SK-N-SH (cell line): ENCODE results near the gene MYO1B. TPM values are rescaled to one million over a fixed set of nuclear protein-coding genes. Genes with fewer than 3 reads are reported as not detected.

Experiments
- CTCF ChIA-PET: fragments of 300-600, 350-600 bp; formaldehyde crosslinking; extraction: SDS; loops from one replicate; lab custom pipeline; 2021; lab: Yijun Ruan, JAX
- POLR2A ChIA-PET: fragments of 350-600 bp; sonication (Branson Sonifier 250); formaldehyde crosslinking; extraction: SDS; loops from one replicate; lab custom pipeline; 2020; ENCODE audit warnings: antibody characterized with exemption, inconsistent platforms; lab: Yijun Ruan, JAX
- DNase-seq: peaks from one replicate; pipeline ENCODE4 v3.0.0; 2012
- H2AFZ ChIP-seq: fragments of 200-600 bp; sonication (generic); 2 replicates; pipeline ENCODE4 v1.8.1; 2016; ENCODE audit warnings: antibody characterized with exemption, mild to moderate bottlenecking, low read depth
- H3F3A ChIP-seq: fragments of 200-600 bp; sonication (generic); replicated peaks from 2 replicates; pipeline ENCODE3; 2016; ENCODE audit warnings: antibody characterized with exemption, mild to moderate bottlenecking; ENCODE audit not compliant: insufficient read depth
- H3K27ac ChIP-seq, 2 experiments: fragments of 200-500 bp in 1 of 2; fragments of 200-600 bp in 1 of 2; sonication (Bioruptor generic) in 1 of 2; sonication (generic), shearing (Covaris generic) in 1 of 2; 2 replicates each; pipeline versions ENCODE4 v1.5.1 to v1.6.1; 2014 to 2016; ENCODE audit warnings: low read depth in 2 of 2, inconsistent platforms in 1 of 2, low read length in 1 of 2, mild to moderate bottlenecking in 1 of 2, mixed read lengths in 1 of 2
- H3K27me3 ChIP-seq: fragments of 200-600 bp; sonication (generic), shearing (Covaris generic); 2 replicates; pipeline ENCODE4 v1.6.1; 2016; ENCODE audit warnings: mixed run types; ENCODE audit not compliant: insufficient read depth
- H3K36me3 ChIP-seq, 2 experiments: fragments of 200-500 bp in 1 of 2; fragments of 200-600 bp in 1 of 2; sonication (Bioruptor generic) in 1 of 2; sonication (generic) in 1 of 2; replicated peaks in 1 of 2; 2 replicates each; pipeline versions ENCODE3 to v1.5.1; 2014 to 2016; ENCODE audit warnings: low read length in 1 of 2, mild to moderate bottlenecking in 1 of 2; ENCODE audit not compliant: insufficient read depth in 2 of 2, control insufficient read depth in 1 of 2
- H3K4me1 ChIP-seq, 2 experiments: fragments of 200-500 bp in 1 of 2; fragments of 200-600 bp in 1 of 2; sonication (Bioruptor generic) in 1 of 2; sonication (generic), shearing (Covaris generic) in 1 of 2; 2 replicates each; pipeline versions ENCODE4 v1.5.1 to v1.6.1; 2014 to 2016; ENCODE audit warnings: low read depth in 1 of 2, low read length in 1 of 2, mixed run types in 1 of 2; ENCODE audit not compliant: insufficient read depth in 2 of 2, control insufficient read depth in 1 of 2
- H3K4me2 ChIP-seq: fragments of 200-600 bp; sonication (generic), shearing (Covaris generic); 2 replicates; pipeline ENCODE4 v1.6.1; 2017; ENCODE audit warnings: mixed run types
- H3K4me3 ChIP-seq, 2 experiments: fragments of 200-500 bp in 1 of 2; fragments of 200-600 bp in 1 of 2; sonication (Bioruptor generic) in 1 of 2; sonication (generic), shearing (Covaris generic) in 1 of 2; 2 replicates each; pipeline versions ENCODE4 v1.5.1 to v1.8.1; 2014 to 2016; ENCODE audit warnings: low read depth in 2 of 2, inconsistent platforms in 1 of 2, low read length in 1 of 2, mild to moderate bottlenecking in 1 of 2, mixed read lengths in 1 of 2, moderate library complexity in 1 of 2
- H3K79me2 ChIP-seq: fragments of 200-600 bp; sonication (generic); 2 replicates; pipeline ENCODE4 v1.8.1; 2017; ENCODE audit warnings: mild to moderate bottlenecking; ENCODE audit not compliant: insufficient read depth
- H3K9ac ChIP-seq: fragments of 200-600 bp; sonication (generic); 2 replicates; pipeline ENCODE4 v1.6.1; 2017; ENCODE audit warnings: mixed run types
- H3K9me2 ChIP-seq: fragments of 200-600 bp; sonication (generic); 2 replicates; pipeline ENCODE4 v1.6.1; 2017; ENCODE audit warnings: mixed run types
- H3K9me3 ChIP-seq: fragments of 200-600 bp; sonication (generic); 2 replicates; pipeline ENCODE4 v1.6.1; 2017; ENCODE audit warnings: mixed run types, mild to moderate bottlenecking, moderate library complexity
- H4K20me1 ChIP-seq: fragments of 200-600 bp; sonication (generic); 2 replicates; pipeline ENCODE4 v1.6.1; 2017; ENCODE audit warnings: mild to moderate bottlenecking, mixed run types; ENCODE audit not compliant: insufficient read depth
- EP300 ChIP-seq, 2 experiments: IDR thresholded peaks; 2 replicates each; pipeline versions ENCODE4 v1.4.0 to v1.6.1; 2012; ENCODE audit warnings: borderline replicate concordance in 1 of 2, low read depth in 1 of 2, low read length in 1 of 2
- FOSL2 ChIP-seq: IDR thresholded peaks from 2 replicates; pipeline ENCODE4 v1.4.0; 2012; ENCODE audit warnings: low read depth, mild to moderate bottlenecking, moderate library complexity, borderline replicate concordance
- FOXJ3 ChIP-seq: sonication (generic); formaldehyde crosslinking; IDR thresholded peaks from 2 replicates; pipeline ENCODE4 v1.5.1; 2020; ENCODE audit warnings: mild to moderate bottlenecking, missing genetic modification reagents
- GABPA ChIP-seq: IDR thresholded peaks from 2 replicates; pipeline ENCODE4 v1.4.0; 2012; ENCODE audit warnings: low read depth, mild to moderate bottlenecking
- GATA2 ChIP-seq: sonication (generic); formaldehyde crosslinking; IDR thresholded peaks from 2 replicates; pipeline ENCODE4 v1.5.0; 2020; ENCODE audit warnings: mild to moderate bottlenecking, missing genetic modification reagents
- JUND ChIP-seq: IDR thresholded peaks from 2 replicates; pipeline ENCODE4 v1.4.0; 2012
- NRF1 ChIP-seq: IDR thresholded peaks from 2 replicates; pipeline ENCODE4 v1.6.1; 2012; ENCODE audit warnings: low read depth, mild to moderate bottlenecking, low read length
- RAD21 ChIP-seq: IDR thresholded peaks from 2 replicates; pipeline ENCODE4 v1.6.1; 2012; ENCODE audit warnings: mild to moderate bottlenecking, low read length
- RCOR1 ChIP-seq: fragments of 150-350 bp; IDR thresholded peaks from 2 replicates; pipeline ENCODE4 v1.6.1; 2017; ENCODE audit warnings: antibody characterized with exemption, low read length
- RXRA ChIP-seq: IDR thresholded peaks from 2 replicates; pipeline ENCODE4 v1.4.0; 2012; ENCODE audit warnings: low read depth, mild to moderate bottlenecking, borderline replicate concordance
- SIN3A ChIP-seq: IDR thresholded peaks from 2 replicates; pipeline ENCODE4 v1.6.1; 2012; ENCODE audit warnings: low read depth, mild to moderate bottlenecking, low read length, moderate library complexity, borderline replicate concordance
- SMC3 ChIP-seq: IDR thresholded peaks from 2 replicates; pipeline ENCODE4 v1.6.1; 2012; ENCODE audit warnings: low read depth, low read length, improper control_type of control experiment
- TAF1 ChIP-seq: IDR thresholded peaks from 2 replicates; pipeline ENCODE4 v1.6.1; 2012; ENCODE audit warnings: low read depth, mild to moderate bottlenecking, low read length, moderate library complexity, borderline replicate concordance
- TCF12 ChIP-seq: IDR thresholded peaks from 2 replicates; pipeline ENCODE4 v1.4.0; 2012
- YY1 ChIP-seq: IDR thresholded peaks from 2 replicates; pipeline ENCODE4 v1.4.0; 2012; ENCODE audit warnings: low read depth, mild to moderate bottlenecking
- WGBS: methylation state at CpG from one replicate; pipeline ENCODE4 v1.1.6; 2017; ENCODE audit warnings: low lambda C conversion rate; 5-methylcytosine and 5-hydroxymethylcytosine counted together
- polyA plus RNA-seq, 3 experiments: library from polyadenylated mRNA; depleted of rRNA; stranded (reverse); fragments of >200 nt; gene quantifications; 2 replicates each; pipeline ENCODE4 v1.2.3, GENCODE V29; 2012
- TF ChIP-seq, protein P1 (sequence below): fragments of 150-350 bp; IDR thresholded peaks from 2 replicates; pipeline ENCODE4 v1.6.1; 2016; ENCODE audit warnings: mild to moderate bottlenecking, low read depth, low read length
- TF ChIP-seq, protein P2 (sequence below): fragments of 200-600 bp; sonication (generic); IDR thresholded peaks from 2 replicates; pipeline ENCODE4 v1.6.1; 2017; ENCODE audit warnings: antibody characterized with exemption, mild to moderate bottlenecking, moderate library complexity
- TF ChIP-seq, protein P3 (sequence below): IDR thresholded peaks from 2 replicates; pipeline ENCODE4 v1.4.0; 2012; ENCODE audit warnings: low read depth, borderline replicate concordance
- TF ChIP-seq, protein P4 (sequence below): IDR thresholded peaks from 2 replicates; pipeline ENCODE4 v1.6.1; 2012; ENCODE audit warnings: mild to moderate bottlenecking, low read depth, low read length, moderate library complexity

MYO1B gene
- polyA plus RNA-seq, 1 of the 3 experiments (the other 2 are of a cell fraction), result 20.2 TPM

DNA sequence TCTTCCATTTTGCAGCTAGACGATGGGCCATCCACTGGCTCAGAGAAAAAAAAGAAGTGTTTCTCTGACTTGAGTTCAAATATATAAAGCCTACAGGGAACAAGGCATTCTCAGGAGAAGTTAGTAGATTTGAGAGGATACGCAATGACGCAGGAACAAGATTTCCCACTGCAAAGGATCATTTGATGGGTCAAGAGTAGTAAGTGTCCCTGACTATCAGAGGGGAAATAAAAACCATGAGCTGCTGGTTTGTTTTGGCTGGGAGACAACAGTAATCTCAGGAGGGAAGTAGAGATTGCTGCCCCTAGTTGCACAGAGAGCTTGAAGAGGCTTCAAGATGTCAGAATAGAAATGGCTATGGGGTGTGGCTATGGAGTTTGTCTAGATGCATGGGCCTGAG lies 22.3 kb upstream of the MYO1B start:
- WGBS, result 94% methylated on average over 3 of the region's 3 CpGs
- ChIA-PET CTCF (interaction anchor here (1.1 kb wide), 1 partner anchor 316 kb away, joined by 3 read pairs; no protein-coding TSS in a partner anchor), POLR2A (no interaction called here)
- H3K9me2 ChIP-seq, result no peaks in the 10 kb centered on the region
- H3K36me3 ChIP-seq, result no peaks in the 10 kb centered on the region
- no peak overlapping the region for H3K9ac ChIP-seq
- H3K4me1 ChIP-seq, result peaks cover 0 to 6% of the 10 kb centered on the region in 2 experiments; a peak in 3 of 4 replicates
- no peak overlapping the region for H3K27ac ChIP-seq
- H4K20me1 ChIP-seq, result no peaks in the 10 kb centered on the region
- DNase-seq, result no peak
- H3F3A ChIP-seq, result peaks cover 13% of the 10 kb centered on the region
- H2AFZ ChIP-seq, result no peak overlapping the region
- no peak overlapping the region for H3K4me3 ChIP-seq
- H3K4me2 ChIP-seq, result no peak overlapping the region
- H3K27me3 ChIP-seq, result no peaks in the 10 kb centered on the region
- H3K79me2 ChIP-seq, result no peaks in the 10 kb centered on the region
- no peaks in the 10 kb centered on the region for H3K9me3 ChIP-seq
- TF ChIP-seq FOXJ3 (CRISPR knock-in tag) (no peak), GATA2 (no peak), SIN3A (no peak), FOSL2 (no peak), TAF1 (no peak), NRF1 (no peak), RCOR1 (no peak)
- TF ChIP-seq, protein P1, sequence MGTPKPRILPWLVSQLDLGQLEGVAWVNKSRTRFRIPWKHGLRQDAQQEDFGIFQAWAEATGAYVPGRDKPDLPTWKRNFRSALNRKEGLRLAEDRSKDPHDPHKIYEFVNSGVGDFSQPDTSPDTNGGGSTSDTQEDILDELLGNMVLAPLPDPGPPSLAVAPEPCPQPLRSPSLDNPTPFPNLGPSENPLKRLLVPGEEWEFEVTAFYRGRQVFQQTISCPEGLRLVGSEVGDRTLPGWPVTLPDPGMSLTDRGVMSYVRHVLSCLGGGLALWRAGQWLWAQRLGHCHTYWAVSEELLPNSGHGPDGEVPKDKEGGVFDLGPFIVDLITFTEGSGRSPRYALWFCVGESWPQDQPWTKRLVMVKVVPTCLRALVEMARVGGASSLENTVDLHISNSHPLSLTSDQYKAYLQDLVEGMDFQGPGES, result no peak
- TF ChIP-seq, protein P2, sequence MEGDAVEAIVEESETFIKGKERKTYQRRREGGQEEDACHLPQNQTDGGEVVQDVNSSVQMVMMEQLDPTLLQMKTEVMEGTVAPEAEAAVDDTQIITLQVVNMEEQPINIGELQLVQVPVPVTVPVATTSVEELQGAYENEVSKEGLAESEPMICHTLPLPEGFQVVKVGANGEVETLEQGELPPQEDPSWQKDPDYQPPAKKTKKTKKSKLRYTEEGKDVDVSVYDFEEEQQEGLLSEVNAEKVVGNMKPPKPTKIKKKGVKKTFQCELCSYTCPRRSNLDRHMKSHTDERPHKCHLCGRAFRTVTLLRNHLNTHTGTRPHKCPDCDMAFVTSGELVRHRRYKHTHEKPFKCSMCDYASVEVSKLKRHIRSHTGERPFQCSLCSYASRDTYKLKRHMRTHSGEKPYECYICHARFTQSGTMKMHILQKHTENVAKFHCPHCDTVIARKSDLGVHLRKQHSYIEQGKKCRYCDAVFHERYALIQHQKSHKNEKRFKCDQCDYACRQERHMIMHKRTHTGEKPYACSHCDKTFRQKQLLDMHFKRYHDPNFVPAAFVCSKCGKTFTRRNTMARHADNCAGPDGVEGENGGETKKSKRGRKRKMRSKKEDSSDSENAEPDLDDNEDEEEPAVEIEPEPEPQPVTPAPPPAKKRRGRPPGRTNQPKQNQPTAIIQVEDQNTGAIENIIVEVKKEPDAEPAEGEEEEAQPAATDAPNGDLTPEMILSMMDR, result no peak
- TF ChIP-seq, all 33 proteins: peak for 0

DNA sequence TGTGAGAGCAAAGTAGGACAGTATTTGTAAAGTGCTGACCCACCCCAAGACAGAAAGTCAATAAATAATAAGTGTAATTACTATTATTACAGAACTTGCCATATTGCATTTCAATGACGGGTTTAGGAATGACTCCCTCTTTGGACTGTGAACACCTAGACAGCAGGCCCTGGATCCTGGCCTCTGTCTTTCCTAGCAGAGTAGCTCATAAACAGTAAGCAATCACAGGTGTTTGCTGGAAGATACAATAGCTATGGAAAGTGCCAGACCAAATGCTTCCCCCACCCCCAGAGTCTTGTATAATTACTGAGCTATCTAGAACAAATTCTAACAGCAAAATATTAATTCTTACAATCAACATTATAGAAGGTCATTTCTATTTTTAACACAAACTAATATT lies 20.1 kb upstream of the MYO1B start:
- POLR2A ChIA-PET, result no interaction called here
- 88% methylated on average over 1 of the region's 1 CpG for WGBS
- CTCF ChIA-PET, result interaction anchor here (1.1 to 1.6 kb wide), 5 partner anchors 16 to 284 kb away, joined by 3 to 9 read pairs (median 5); partner anchors contain the start of gene MYO1B
- TF ChIP-seq GATA2, result no peak
- no peak for TF ChIP-seq JUND
- no peak for TF ChIP-seq NRF1
- TF ChIP-seq TCF12, result no peak
- TF ChIP-seq YY1, result no peak
- TF ChIP-seq, protein P3, sequence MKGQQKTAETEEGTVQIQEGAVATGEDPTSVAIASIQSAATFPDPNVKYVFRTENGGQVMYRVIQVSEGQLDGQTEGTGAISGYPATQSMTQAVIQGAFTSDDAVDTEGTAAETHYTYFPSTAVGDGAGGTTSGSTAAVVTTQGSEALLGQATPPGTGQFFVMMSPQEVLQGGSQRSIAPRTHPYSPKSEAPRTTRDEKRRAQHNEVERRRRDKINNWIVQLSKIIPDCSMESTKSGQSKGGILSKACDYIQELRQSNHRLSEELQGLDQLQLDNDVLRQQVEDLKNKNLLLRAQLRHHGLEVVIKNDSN, result no peak
- TF ChIP-seq EP300 (IDR thresholded peaks at IDR 0.05; ENCODE audit: borderline replicate concordance in 1 of 2, low read depth in 1 of 2, low read length in 1 of 2), result no peak
- TF ChIP-seq, protein P4, sequence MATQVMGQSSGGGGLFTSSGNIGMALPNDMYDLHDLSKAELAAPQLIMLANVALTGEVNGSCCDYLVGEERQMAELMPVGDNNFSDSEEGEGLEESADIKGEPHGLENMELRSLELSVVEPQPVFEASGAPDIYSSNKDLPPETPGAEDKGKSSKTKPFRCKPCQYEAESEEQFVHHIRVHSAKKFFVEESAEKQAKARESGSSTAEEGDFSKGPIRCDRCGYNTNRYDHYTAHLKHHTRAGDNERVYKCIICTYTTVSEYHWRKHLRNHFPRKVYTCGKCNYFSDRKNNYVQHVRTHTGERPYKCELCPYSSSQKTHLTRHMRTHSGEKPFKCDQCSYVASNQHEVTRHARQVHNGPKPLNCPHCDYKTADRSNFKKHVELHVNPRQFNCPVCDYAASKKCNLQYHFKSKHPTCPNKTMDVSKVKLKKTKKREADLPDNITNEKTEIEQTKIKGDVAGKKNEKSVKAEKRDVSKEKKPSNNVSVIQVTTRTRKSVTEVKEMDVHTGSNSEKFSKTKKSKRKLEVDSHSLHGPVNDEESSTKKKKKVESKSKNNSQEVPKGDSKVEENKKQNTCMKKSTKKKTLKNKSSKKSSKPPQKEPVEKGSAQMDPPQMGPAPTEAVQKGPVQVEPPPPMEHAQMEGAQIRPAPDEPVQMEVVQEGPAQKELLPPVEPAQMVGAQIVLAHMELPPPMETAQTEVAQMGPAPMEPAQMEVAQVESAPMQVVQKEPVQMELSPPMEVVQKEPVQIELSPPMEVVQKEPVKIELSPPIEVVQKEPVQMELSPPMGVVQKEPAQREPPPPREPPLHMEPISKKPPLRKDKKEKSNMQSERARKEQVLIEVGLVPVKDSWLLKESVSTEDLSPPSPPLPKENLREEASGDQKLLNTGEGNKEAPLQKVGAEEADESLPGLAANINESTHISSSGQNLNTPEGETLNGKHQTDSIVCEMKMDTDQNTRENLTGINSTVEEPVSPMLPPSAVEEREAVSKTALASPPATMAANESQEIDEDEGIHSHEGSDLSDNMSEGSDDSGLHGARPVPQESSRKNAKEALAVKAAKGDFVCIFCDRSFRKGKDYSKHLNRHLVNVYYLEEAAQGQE, result no peak
- TF ChIP-seq RXRA, result no peak
- no peak for TF ChIP-seq SMC3
- TF ChIP-seq RAD21, result no peak
- TF ChIP-seq, protein P2, result no peak
- TF ChIP-seq GABPA, result no peak

More for the DNA sequence above, 20.1 kb upstream of the MYO1B start:
- H3K27ac ChIP-seq, result no peak overlapping the region
- no peaks in the 10 kb centered on the region for H3K27me3 ChIP-seq
- H3K79me2 ChIP-seq, result no peaks in the 10 kb centered on the region
- H3K4me3 ChIP-seq, result no peak overlapping the region
- H3K9me2 ChIP-seq, result no peaks in the 10 kb centered on the region
- H4K20me1 ChIP-seq, result no peaks in the 10 kb centered on the region
- H3K4me2 ChIP-seq, result no peak overlapping the region
- DNase-seq, result no peak
- H2AFZ ChIP-seq, result no peak overlapping the region
- peaks cover 3% of the 10 kb centered on the region for H3F3A ChIP-seq
- H3K36me3 ChIP-seq, result no peaks in the 10 kb centered on the region
- H3K4me1 ChIP-seq, result peaks cover 4 to 6% of the 10 kb centered on the region in 2 experiments
- no peak overlapping the region for H3K9ac ChIP-seq
- H3K9me3 ChIP-seq, result no peaks in the 10 kb centered on the region
